LNCaP clone FGC (cell line): ENCODE data around the gene BRF1.

Experiments
- DNase-seq: peaks from one replicate; pipeline ENCODE4 v3.0.0-alpha.2; 2011; ENCODE audit warnings: low read depth
- H3K4me3 ChIP-seq: 2 replicates; pipeline ENCODE4 v1.5.1; 2011; ENCODE audit warnings: mild to moderate bottlenecking, low read depth, low read length, control low read depth
- CTCF ChIP-seq: IDR thresholded peaks from 2 replicates; pipeline ENCODE4 v1.5.1; 2012; ENCODE audit warnings: mild to moderate bottlenecking; ENCODE audit not compliant: control insufficient read depth, insufficient read depth; ENCODE audit errors: extremely low read depth

BRF1 gene

DNA sequence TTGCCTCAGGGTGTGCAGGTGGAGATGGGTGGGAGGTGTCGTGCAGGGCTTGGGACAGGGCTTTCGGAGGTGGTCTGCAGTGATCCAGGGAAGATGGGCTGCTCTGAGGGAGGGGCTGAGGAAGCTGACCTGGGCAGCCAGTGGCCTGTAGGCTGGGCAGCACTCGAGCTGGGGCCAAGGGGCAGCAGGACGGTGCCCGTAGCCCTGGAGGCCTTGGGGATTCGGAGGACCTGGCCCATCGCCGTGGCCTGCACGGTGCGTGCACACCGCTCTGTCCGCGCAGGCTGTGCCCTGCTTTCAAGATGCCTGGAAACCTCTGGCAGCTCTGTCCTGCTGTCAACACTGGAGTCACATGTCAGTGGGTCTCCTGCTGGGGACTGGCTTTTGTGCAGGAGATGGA is 22.9 kb upstream of the BRF1 start:
- DNase-seq, result no peak
- TF ChIP-seq CTCF, result no peak

GRCh38 chr14:105322791-105323556 is 22.2 kb upstream of the BRF1 start:
- no peak for TF ChIP-seq CTCF
- DNase-seq, result no peak
- no peak overlapping the region for H3K4me3 ChIP-seq

More for the DNA sequence above, 22.9 kb upstream of the BRF1 start:
- no peak overlapping the region for H3K4me3 ChIP-seq

DNA sequence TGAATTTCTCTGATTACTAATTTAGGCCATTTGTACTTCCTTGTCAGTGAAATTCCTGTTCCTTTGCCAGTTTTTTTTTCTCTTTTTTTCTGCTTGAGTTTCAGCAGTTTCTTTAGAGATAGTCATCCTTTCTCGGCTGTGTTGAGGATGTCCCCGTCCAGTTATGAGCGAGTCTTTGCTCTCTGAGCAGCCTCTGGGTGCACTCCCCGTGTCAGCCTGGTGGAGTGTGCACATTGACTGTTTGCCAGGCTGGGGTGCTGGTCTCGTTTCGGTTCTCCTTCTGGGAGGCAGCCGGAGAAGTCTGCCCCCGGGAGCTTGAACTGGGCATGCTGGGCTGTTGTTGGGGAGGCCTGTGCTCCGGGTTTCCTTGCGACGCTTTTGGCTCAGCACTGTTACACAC is 16.7 kb upstream of the BRF1 start:
- no peak for DNase-seq
- H3K4me3 ChIP-seq, result no peak overlapping the region
- no peak for TF ChIP-seq CTCF

DNA sequence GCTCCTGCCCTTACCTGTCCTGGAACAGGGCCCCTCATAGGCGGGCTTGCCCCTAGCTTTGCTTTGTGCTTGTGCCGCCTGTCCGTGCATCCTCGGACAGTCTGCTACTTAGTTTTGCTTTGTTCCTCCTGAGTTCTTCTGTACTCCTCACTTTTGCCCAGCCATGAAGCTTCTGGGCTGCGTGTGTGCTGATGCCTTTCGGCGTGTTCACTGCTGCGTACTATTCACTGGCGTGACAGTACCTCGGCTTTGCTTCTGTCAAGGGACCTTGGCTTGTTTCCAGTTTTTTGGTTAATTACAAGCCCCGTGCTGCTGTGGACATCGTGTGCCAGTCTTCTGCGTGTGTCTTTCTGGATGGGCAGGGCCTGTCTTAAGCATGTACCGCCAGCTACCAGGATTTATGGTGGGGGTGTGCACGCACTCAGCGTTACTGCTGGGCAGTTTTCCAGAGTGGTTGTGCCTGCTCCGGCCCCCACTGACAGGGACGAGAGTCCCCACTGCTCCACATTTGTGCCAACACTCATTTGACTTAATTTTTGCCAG is 16.2 kb upstream of the BRF1 start:
- TF ChIP-seq CTCF, result no peak
- DNase-seq, result no peak
- H3K4me3 ChIP-seq, result no peak overlapping the region

DNA sequence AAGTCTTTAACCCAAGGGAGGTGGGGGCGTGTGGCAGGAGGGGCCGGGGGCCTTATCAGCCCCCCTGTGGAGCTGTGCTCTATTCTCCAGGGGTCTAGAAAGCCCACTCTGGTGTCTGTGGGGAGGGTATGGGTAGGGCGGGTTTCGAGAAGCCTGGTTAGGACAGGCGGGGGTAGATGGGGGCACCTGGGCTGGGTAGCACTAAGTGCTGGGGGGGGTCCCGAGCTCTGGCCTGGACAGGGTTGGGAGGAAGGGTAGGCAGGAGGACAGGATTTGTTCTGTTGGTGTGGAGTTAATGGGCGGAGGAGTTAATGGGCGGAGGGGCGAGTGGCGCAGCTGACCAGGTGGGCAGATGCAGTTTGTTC is 15.8 kb upstream of the BRF1 start:
- DNase-seq, result no peak
- TF ChIP-seq CTCF, result no peak
- no peak overlapping the region for H3K4me3 ChIP-seq

- no peak for DNase-seq
- no peak for TF ChIP-seq CTCF
- H3K4me3 ChIP-seq, result peak overlapping the region; percentile 74
Observed at GRCh38 chr14:105315941-105316576, 15.3 kb upstream of the BRF1 start.
